Esophagus squamous epithelium (tissue), 5 donors: ENCODE results near the gene SLCO1A2. TPM values are rescaled to one million over a fixed set of nuclear protein-coding genes. Genes with fewer than 3 reads are reported as not detected.

Experiments used
- DNase-seq: peaks from one replicate; lab custom pipeline; 2025; lab: John Stamatoyannopoulos, UW
- H3K27ac ChIP-seq, 4 donors: fragments of 200-600 bp; sonication (generic); one replicate each; pipeline ENCODE4 v1.5.1; 2016 to 2019; ENCODE audit warnings: mild to moderate bottlenecking in 1 of 4
- H3K27me3 ChIP-seq, 4 donors: fragments of 200-600 bp; sonication (generic); 1 replicate in 3 of 4; 2 replicates in 1 of 4; pipeline versions ENCODE4 v1.5.1 to v1.6.0; 2017 to 2021; ENCODE audit warnings: antibody characterized with exemption in 1 of 4
- H3K36me3 ChIP-seq, 3 donors: fragments of 200-600 bp; sonication (generic); one replicate each; pipeline ENCODE4 v1.5.1; 2016 to 2019
- H3K4me1 ChIP-seq, 3 donors: fragments of 200-600 bp; sonication (generic); one replicate each; pipeline ENCODE4 v1.5.1; 2017 to 2019
- H3K4me3 ChIP-seq, 4 donors: fragments of 200-600 bp; sonication (generic); 1 replicate in 3 of 4; 2 replicates in 1 of 4; pipeline ENCODE4 v1.5.1; 2016 to 2019; ENCODE audit warnings: mild to moderate bottlenecking in 2 of 4, moderate library complexity in 1 of 4
- H3K9me3 ChIP-seq, 3 donors: fragments of 200-600 bp; sonication (generic); one replicate each; pipeline ENCODE4 v1.5.1; 2016 to 2019
- POLR2A ChIP-seq, 4 donors: fragments of 450-650 bp; IDR thresholded peaks; one replicate each; pipeline ENCODE4 v1.6.1; 2017; ENCODE audit warnings: antibody characterized with exemption in 4 of 4, mild to moderate bottlenecking in 4 of 4, moderate library complexity in 3 of 4
- WGBS, 2 donors: methylation state at CpG; one replicate each; pipeline ENCODE4 v1.1.5; 2018; 5-methylcytosine and 5-hydroxymethylcytosine counted together
- intact Hi-C: fragments of 100-400 bp; cut with DNase I; formaldehyde crosslinking; loops from one replicate; pipeline ENCODE4 v1.15.0; 2022
- total RNA-seq, 4 donors: library from RNA; depleted of rRNA; stranded (reverse); fragments of >200 nt; gene quantifications; one replicate each; pipeline ENCODE4 v1.1.0, GENCODE V29; 2016
- TF ChIP-seq, protein P1 (sequence below), 6 experiments: fragments of 450-650 bp in 4 of 6; fragments of 200-600 bp in 2 of 6; sonication (generic) in 2 of 6; IDR thresholded peaks; one replicate each; pipeline ENCODE4 v1.5.1; 2016 to 2019; ENCODE audit warnings: antibody characterized with exemption in 6 of 6, mild to moderate bottlenecking in 4 of 6, moderate library complexity in 4 of 6
- donor health status: DM: yes; HTN: yes; CAD: no.

The SLCO1A2 gene
- total RNA-seq, 4 donors from 2014 or later = not detected

DNA sequence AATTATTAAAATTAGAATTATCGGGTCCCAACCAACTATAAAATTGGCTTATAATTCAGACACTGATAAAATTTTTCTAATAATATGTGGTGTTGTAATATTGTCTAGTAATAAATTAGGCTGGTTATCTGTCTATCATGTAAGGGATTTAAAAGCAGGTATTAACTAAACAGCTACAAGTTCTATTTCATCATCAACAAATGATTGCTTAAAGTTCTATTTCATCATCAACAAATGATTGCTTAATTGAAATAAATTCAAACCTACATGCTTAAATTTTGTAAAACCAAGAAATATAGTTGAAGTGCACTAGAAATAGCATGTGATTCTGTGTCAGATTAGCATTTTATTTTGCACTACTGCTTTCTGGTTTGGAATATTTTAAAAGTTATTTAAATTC, 34.1 kb downstream of the SLCO1A2 start:
- Histone ChIP-seq H3K4me3 (no peak overlapping the region), H3K27ac (no peak overlapping the region), H3K36me3 (no peaks in the 10 kb centered on the region), H3K4me1 (no peaks in the 10 kb centered on the region), H3K9me3 (no peaks in the 10 kb centered on the region), H3K27me3 (no peaks in the 10 kb centered on the region)
- intact Hi-C loops = no loop called here
- 88 to 92% methylated on average over 1 of the region's 1 CpG for WGBS, 2 donors
- no peak for DNase-seq
- TF ChIP-seq, protein P1, sequence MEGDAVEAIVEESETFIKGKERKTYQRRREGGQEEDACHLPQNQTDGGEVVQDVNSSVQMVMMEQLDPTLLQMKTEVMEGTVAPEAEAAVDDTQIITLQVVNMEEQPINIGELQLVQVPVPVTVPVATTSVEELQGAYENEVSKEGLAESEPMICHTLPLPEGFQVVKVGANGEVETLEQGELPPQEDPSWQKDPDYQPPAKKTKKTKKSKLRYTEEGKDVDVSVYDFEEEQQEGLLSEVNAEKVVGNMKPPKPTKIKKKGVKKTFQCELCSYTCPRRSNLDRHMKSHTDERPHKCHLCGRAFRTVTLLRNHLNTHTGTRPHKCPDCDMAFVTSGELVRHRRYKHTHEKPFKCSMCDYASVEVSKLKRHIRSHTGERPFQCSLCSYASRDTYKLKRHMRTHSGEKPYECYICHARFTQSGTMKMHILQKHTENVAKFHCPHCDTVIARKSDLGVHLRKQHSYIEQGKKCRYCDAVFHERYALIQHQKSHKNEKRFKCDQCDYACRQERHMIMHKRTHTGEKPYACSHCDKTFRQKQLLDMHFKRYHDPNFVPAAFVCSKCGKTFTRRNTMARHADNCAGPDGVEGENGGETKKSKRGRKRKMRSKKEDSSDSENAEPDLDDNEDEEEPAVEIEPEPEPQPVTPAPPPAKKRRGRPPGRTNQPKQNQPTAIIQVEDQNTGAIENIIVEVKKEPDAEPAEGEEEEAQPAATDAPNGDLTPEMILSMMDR (IDR thresholded peaks at IDR 0.05) = no peak
- TF ChIP-seq POLR2A (IDR thresholded peaks at IDR 0.05) = no peak

- intact Hi-C loops = no loop called here
- no peaks in the 10 kb centered on the region for H3K4me1 ChIP-seq
- DNase-seq = no peak
These were observed 37.8 kb downstream of the SLCO1A2 start for GRCh38 chr12:21296751-21297406.

GRCh38 chr12:21296348-21296747, 38.4 kb downstream of the SLCO1A2 start:
- no peaks in the 10 kb centered on the region for H3K4me1 ChIP-seq
- H3K9me3 ChIP-seq = no peaks in the 10 kb centered on the region
- TF ChIP-seq, protein P1 (IDR thresholded peaks at IDR 0.05) = no peak
- TF ChIP-seq POLR2A (IDR thresholded peaks at IDR 0.05) = no peak
- DNase-seq = no peak
- no peaks in the 10 kb centered on the region for H3K27me3 ChIP-seq
- 63 to 69% methylated on average over 1 of the region's 1 CpG for WGBS, 2 donors
- no peak overlapping the region for H3K27ac ChIP-seq
- intact Hi-C loops = no loop called here
- no peak overlapping the region for H3K4me3 ChIP-seq
- H3K36me3 ChIP-seq = no peaks in the 10 kb centered on the region

More at GRCh38 chr12:21296751-21297406, 37.8 kb downstream of the SLCO1A2 start:
- TF ChIP-seq POLR2A (IDR thresholded peaks at IDR 0.05) = no peak
- TF ChIP-seq, protein P1 (IDR thresholded peaks at IDR 0.05) = peak; percentile 26 to 58 (median 42)
- H3K27ac ChIP-seq = no peak overlapping the region
- no peaks in the 10 kb centered on the region for H3K36me3 ChIP-seq
- H3K9me3 ChIP-seq = no peaks in the 10 kb centered on the region
- H3K4me3 ChIP-seq = no peak overlapping the region
- WGBS, 2 donors = 29 to 51% methylated on average over 2 to 4 of the region's 4 CpGs
- H3K27me3 ChIP-seq = no peaks in the 10 kb centered on the region

- TF ChIP-seq, protein P1 (IDR thresholded peaks at IDR 0.05) = no peak
- no peak for TF ChIP-seq POLR2A (IDR thresholded peaks at IDR 0.05)
- no peaks in the 10 kb centered on the region for H3K27me3 ChIP-seq
- no peaks in the 10 kb centered on the region for H3K9me3 ChIP-seq
- no peaks in the 10 kb centered on the region for H3K4me1 ChIP-seq
- no peaks in the 10 kb centered on the region for H3K36me3 ChIP-seq
- 28 to 67% methylated on average over 1 of the region's 1 CpG for WGBS, 2 donors
- intact Hi-C loops = no loop called here
- DNase-seq = no peak
- H3K4me3 ChIP-seq = no peak overlapping the region
- H3K27ac ChIP-seq = no peak overlapping the region
These were observed 40.5 kb downstream of the SLCO1A2 start for GRCh38 chr12:21294176-21294575.

GRCh38 chr12:21292111-21292510, 42.6 kb downstream of the SLCO1A2 start:
- no peak overlapping the region for H3K27ac ChIP-seq
- H3K9me3 ChIP-seq = no peaks in the 10 kb centered on the region
- TF ChIP-seq, protein P1 (IDR thresholded peaks at IDR 0.05) = no peak
- TF ChIP-seq POLR2A (IDR thresholded peaks at IDR 0.05) = no peak
- no peaks in the 10 kb centered on the region for H3K36me3 ChIP-seq
- no peaks in the 10 kb centered on the region for H3K4me1 ChIP-seq
- WGBS, 2 donors = 85 to 94% methylated on average over 2 of the region's 2 CpGs
- no peak for DNase-seq
- H3K4me3 ChIP-seq = no peak overlapping the region
- intact Hi-C loops = no loop called here
- no peaks in the 10 kb centered on the region for H3K27me3 ChIP-seq
